ENCODE results near the gene LRRC34. TPM values are rescaled to one million over a fixed set of nuclear protein-coding genes. Genes with fewer than 3 reads are reported as not detected.

The LRRC34 gene
- total RNA-seq, 2 experiments from 2014 or later: 7.2 to 9.6 TPM

- no peak overlapping the region for H3K4me3 Mint-ChIP-seq
- H3K27me3 Mint-ChIP-seq: peaks cover 40% of the 10 kb centered on the region
- no peaks in the 10 kb centered on the region for H3K36me3 Mint-ChIP-seq
- CTCF ChIA-PET: no interaction called here
- no peak for DNase-seq
- H3K4me1 Mint-ChIP-seq: peaks cover 7% of the 10 kb centered on the region
- no peak for ATAC-seq
- no peak overlapping the region for H3K27ac Mint-ChIP-seq
- H3K9me3 Mint-ChIP-seq (ENCODE audit: low read depth): no peaks in the 10 kb centered on the region
These were observed 62.0 kb downstream of the LRRC34 start for GRCh38 chr3:169750665-169751064.

DNA sequence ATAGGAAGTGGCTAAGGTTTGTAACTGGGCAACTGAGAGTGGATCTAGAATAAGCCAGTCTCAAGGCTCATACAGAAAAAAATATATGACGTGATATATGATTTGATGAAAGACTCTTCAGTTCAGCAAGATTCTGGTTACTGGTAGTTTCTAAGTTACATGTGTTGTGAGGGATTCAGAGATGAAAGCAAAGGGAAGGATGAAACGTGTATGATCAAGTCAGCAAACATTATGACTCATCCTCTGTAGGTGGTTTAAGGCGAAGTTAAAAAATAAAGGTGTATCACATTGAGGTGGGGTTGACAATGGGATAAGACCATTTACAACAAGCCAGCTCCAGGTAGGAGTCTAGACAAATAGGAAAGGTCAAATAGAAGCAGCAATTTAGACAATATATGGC is 64.0 kb downstream of the LRRC34 start:
- Mint-ChIP-seq H3K9me3 (ENCODE audit: low read depth) (no peaks in the 10 kb centered on the region), H3K4me1 (peaks cover 7% of the 10 kb centered on the region), H3K4me3 (no peak overlapping the region), H3K27me3 (peaks cover 36% of the 10 kb centered on the region), H3K36me3 (no peaks in the 10 kb centered on the region), H3K27ac (no peak overlapping the region)
- DNase-seq: no peak
- ATAC-seq: peak; percentile 47
- CTCF ChIA-PET: interaction anchor here (0.7 kb wide), 1 partner anchor 1276 kb away, joined by 3 read pairs; no protein-coding TSS in a partner anchor

- DNase-seq (no peak), ATAC-seq (no peak)
- CTCF ChIA-PET: no interaction called here
- Mint-ChIP-seq H3K27ac (no peak overlapping the region), H3K27me3 (peaks cover 28% of the 10 kb centered on the region), H3K4me1 (peaks cover 7% of the 10 kb centered on the region), H3K4me3 (no peak overlapping the region), H3K9me3 (ENCODE audit: low read depth) (no peaks in the 10 kb centered on the region), H3K36me3 (no peaks in the 10 kb centered on the region)
These were observed 65.8 kb downstream of the LRRC34 start for GRCh38 chr3:169746924-169747323.

- peaks cover 7% of the 10 kb centered on the region for H3K4me1 Mint-ChIP-seq
- H3K27ac Mint-ChIP-seq: no peak overlapping the region
- DNase-seq (no peak), ATAC-seq (no peak)
- CTCF ChIA-PET: interaction anchor here (1.0 to 2.7 kb wide), 4 partner anchors 8 to 1533 kb away, joined by 3 to 12 read pairs (median 5); no protein-coding TSS in a partner anchor
- no peak overlapping the region for H3K4me3 Mint-ChIP-seq
- H3K27me3 Mint-ChIP-seq: peaks cover 25% of the 10 kb centered on the region
- no peaks in the 10 kb centered on the region for H3K36me3 Mint-ChIP-seq
- H3K9me3 Mint-ChIP-seq (ENCODE audit: low read depth): no peaks in the 10 kb centered on the region
These were observed 68.2 kb downstream of the LRRC34 start for GRCh38 chr3:169744366-169745054.

Other genes starting within 250 kb of the LRRC34 start
- not detected for gene MECOM, start 149.2 kb downstream of the LRRC34 start, total RNA-seq
- 10 to 100 TPM; 10.5 to 17.4 TPM for gene TERC, start 47.8 kb downstream of the LRRC34 start, total RNA-seq
- under 1 TPM; 0.49 to 0.76 TPM for gene ACTRT3, start 43.3 kb downstream of the LRRC34 start, total RNA-seq
- gene MYNN, start 39.5 kb downstream of the LRRC34 start, total RNA-seq: 10 to 100 TPM; 15.3 to 16.9 TPM
- under 1 TPM; 0.23 to 0.35 TPM for gene LRRIQ4, start within 50 bp of the LRRC34 start, total RNA-seq
- gene LRRC31, start 57.0 kb upstream of the LRRC34 start, total RNA-seq: not detected
- not detected for gene SAMD7, start 98.7 kb upstream of the LRRC34 start, total RNA-seq
- 10 to 100 TPM; 36.0 to 47.7 TPM for gene SEC62, start 153.9 kb upstream of the LRRC34 start, total RNA-seq
- 1 to 10 TPM; 3.6 to 6.4 TPM for gene GPR160, start 225.1 kb upstream of the LRRC34 start, total RNA-seq